Measurements from ENCODE around the gene FAM171A1. TPM values are rescaled to one million over a fixed set of nuclear protein-coding genes. Genes with fewer than 3 reads are reported as not detected.

FAM171A1 gene
- total and polyA plus RNA-seq, 2 experiments from 2014 or later = 24.4 to 29.5 TPM

DNA sequence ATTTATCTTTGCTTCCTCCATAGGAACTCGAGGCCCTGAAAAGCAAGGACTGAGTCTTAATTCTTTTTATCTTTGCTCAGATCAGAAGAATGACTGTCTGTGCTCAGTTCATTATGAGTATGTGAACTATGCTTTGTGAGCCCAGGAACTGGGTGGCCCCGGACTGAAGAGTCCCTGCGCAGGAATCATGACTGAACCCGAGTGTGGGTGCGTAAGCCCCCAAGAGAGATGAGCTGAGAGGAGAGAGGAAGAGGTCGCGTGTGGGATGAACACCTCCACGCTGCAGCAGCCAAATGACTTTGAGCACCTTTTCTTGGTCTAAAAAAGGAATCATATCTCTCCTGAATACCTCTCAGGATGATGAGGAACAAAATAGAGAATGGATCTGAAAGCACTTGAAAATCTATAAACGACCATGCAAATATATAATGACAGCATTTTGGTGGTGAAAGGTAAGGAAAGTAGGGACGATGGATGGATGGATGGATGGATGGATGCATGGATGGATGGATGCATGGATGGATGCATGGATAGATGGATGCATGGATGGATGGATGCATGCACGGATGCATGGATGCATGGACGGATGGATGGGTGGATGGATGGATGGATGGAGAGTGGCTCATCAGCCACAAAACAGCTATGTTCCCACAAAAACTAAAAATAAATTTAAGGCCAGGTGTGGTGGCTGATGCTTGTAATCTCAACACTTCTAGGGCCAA, 19.8 kb downstream of the FAM171A1 start:
- Histone ChIP-seq H4K20me1 (ENCODE audit: insufficient read depth, poor library complexity, severe bottlenecking) (no peaks in the 10 kb centered on the region), H3K4me1 (ENCODE audit: insufficient read depth) (peaks cover 11% of the 10 kb centered on the region), H3K9me3 (ENCODE audit: low read depth) (no peaks in the 10 kb centered on the region), H3K36me3 (replicated peaks; ENCODE audit: insufficient read depth, low read depth) (no peaks in the 10 kb centered on the region), H3K4me3 (no peak overlapping the region), H3K27ac (no peak overlapping the region), H3K79me2 (peaks cover 92% of the 10 kb centered on the region), H3K9me2 (replicated peaks; ENCODE audit: insufficient read depth) (no peaks in the 10 kb centered on the region), H3K27me3 (no peaks in the 10 kb centered on the region), H3K4me2 (no peak overlapping the region), H2AFZ (no peak overlapping the region)
- WGBS (ENCODE audit: low lambda C conversion rate, missing lambda C conversion rate) = 83% methylated on average over 12 of the region's 12 CpGs
- TF ChIP-seq EZH2 (IDR thresholded peaks at IDR 0.05; ENCODE audit: borderline replicate concordance) (no peak), EZH2phosphoT487 (IDR thresholded peaks at IDR 0.05; ENCODE audit: low read depth, severe bottlenecking, unreplicated experiment) (no peak)
- TF ChIP-seq, protein P1, sequence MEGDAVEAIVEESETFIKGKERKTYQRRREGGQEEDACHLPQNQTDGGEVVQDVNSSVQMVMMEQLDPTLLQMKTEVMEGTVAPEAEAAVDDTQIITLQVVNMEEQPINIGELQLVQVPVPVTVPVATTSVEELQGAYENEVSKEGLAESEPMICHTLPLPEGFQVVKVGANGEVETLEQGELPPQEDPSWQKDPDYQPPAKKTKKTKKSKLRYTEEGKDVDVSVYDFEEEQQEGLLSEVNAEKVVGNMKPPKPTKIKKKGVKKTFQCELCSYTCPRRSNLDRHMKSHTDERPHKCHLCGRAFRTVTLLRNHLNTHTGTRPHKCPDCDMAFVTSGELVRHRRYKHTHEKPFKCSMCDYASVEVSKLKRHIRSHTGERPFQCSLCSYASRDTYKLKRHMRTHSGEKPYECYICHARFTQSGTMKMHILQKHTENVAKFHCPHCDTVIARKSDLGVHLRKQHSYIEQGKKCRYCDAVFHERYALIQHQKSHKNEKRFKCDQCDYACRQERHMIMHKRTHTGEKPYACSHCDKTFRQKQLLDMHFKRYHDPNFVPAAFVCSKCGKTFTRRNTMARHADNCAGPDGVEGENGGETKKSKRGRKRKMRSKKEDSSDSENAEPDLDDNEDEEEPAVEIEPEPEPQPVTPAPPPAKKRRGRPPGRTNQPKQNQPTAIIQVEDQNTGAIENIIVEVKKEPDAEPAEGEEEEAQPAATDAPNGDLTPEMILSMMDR (IDR thresholded peaks at IDR 0.05; ENCODE audit: poor library complexity) = no peak
- no peak for DNase-seq (ENCODE audit: low spot score)

DNA sequence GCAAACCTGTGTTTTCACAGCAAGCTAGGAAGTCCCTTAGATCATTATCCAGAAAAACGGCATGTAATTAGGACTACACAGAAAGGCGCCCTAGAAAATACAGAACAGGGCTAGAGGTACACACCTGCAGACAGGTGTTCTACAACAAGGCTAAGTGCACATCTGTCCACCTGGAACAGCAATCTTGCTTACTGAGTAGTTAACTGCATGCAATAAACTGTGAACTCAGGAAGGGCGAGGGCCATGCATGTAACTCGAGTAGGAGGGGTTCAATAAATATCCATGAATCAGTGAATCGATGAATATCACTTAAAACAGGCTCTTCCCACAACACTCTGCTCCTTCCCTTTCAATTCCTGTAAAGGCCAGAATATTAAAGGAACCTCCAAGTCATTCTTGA, 22.0 kb downstream of the FAM171A1 start:
- no peak overlapping the region for H3K4me3 ChIP-seq

DNA sequence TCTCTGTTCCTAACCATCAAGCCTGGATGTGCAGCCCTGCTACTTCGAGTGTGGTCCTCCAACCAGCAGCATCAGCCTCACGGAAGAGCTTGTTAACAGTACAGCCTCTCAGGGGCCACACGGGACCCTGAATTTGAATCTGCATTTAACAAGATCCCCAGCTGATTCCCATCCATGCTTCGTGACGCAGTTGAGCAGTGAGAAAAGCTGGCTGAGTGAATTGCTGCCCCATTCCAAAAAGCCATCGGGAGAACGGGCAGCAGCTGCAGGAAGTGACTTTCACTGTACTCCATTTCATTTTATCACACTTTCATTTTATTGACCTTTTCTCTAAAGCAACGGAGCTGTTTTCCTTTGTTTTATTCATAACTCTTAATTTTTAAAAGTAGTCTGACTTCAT, 22.5 kb downstream of the FAM171A1 start:
- Histone ChIP-seq H3K79me2 (peaks cover 87% of the 10 kb centered on the region), H3K27ac (no peak overlapping the region), H2AFZ (no peak overlapping the region), H3K4me2 (peak overlapping the region; percentile 25), H3K36me3 (replicated peaks; ENCODE audit: insufficient read depth, low read depth) (no peaks in the 10 kb centered on the region), H3K27me3 (no peaks in the 10 kb centered on the region), H3K4me3 (no peak overlapping the region), H3K4me1 (ENCODE audit: insufficient read depth) (peaks cover 22% of the 10 kb centered on the region), H4K20me1 (ENCODE audit: insufficient read depth, poor library complexity, severe bottlenecking) (peaks cover 4% of the 10 kb centered on the region), H3K9me2 (replicated peaks; ENCODE audit: insufficient read depth) (no peaks in the 10 kb centered on the region), H3K9me3 (ENCODE audit: low read depth) (no peaks in the 10 kb centered on the region)
- TF ChIP-seq EZH2 (IDR thresholded peaks at IDR 0.05; ENCODE audit: borderline replicate concordance) = no peak
- WGBS (ENCODE audit: low lambda C conversion rate, missing lambda C conversion rate) = 73% methylated on average over 8 of the region's 8 CpGs
- no peak for DNase-seq (ENCODE audit: low spot score)

More for the DNA sequence above, 22.0 kb downstream of the FAM171A1 start:
- H3K4me2 ChIP-seq = peak overlapping the region; percentile 25
- H2AFZ ChIP-seq = no peak overlapping the region
- no peak for DNase-seq (ENCODE audit: low spot score)
- H3K79me2 ChIP-seq = peaks cover 86% of the 10 kb centered on the region
- no peak overlapping the region for H3K27ac ChIP-seq
- H3K9me3 ChIP-seq (ENCODE audit: low read depth) = no peaks in the 10 kb centered on the region
- peaks cover 22% of the 10 kb centered on the region for H3K4me1 ChIP-seq (ENCODE audit: insufficient read depth)
- H3K27me3 ChIP-seq = no peaks in the 10 kb centered on the region
- H4K20me1 ChIP-seq (ENCODE audit: insufficient read depth, poor library complexity, severe bottlenecking) = peaks cover 4% of the 10 kb centered on the region
- H3K9me2 ChIP-seq (replicated peaks; ENCODE audit: insufficient read depth) = no peaks in the 10 kb centered on the region
- 60% methylated on average over 5 of the region's 5 CpGs for WGBS (ENCODE audit: low lambda C conversion rate, missing lambda C conversion rate)
- TF ChIP-seq EZH2 (IDR thresholded peaks at IDR 0.05; ENCODE audit: borderline replicate concordance) = no peak
- no peaks in the 10 kb centered on the region for H3K36me3 ChIP-seq (replicated peaks; ENCODE audit: insufficient read depth, low read depth)

DNA sequence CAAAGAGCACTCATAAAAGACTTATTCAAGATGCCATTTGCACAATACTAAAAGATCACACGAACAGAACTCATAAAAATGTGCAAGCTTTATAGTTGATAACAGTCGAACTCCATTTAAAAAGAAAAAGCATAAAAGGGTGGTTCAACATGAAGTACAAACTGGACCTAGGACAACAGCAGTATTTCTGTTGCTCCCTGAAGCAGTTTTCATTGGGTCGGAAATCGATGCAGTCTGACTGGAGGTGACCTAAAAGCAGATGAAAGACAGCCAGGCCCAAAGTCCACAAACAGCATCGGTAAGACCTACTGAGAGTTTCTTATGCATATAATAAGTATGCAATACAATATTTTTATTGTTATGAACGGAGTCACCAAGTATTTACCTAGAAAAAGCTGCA, 23.9 kb downstream of the FAM171A1 start:
- Histone ChIP-seq H3K4me2 (no peak overlapping the region), H3K9me2 (replicated peaks; ENCODE audit: insufficient read depth) (no peaks in the 10 kb centered on the region), H3K27ac (no peak overlapping the region), H3K4me3 (no peak overlapping the region), H3K9me3 (ENCODE audit: low read depth) (no peaks in the 10 kb centered on the region), H2AFZ (no peak overlapping the region), H4K20me1 (ENCODE audit: insufficient read depth, poor library complexity, severe bottlenecking) (peaks cover 4% of the 10 kb centered on the region), H3K4me1 (ENCODE audit: insufficient read depth) (peaks cover 22% of the 10 kb centered on the region), H3K36me3 (replicated peaks; ENCODE audit: insufficient read depth, low read depth) (no peaks in the 10 kb centered on the region), H3K79me2 (peaks cover 89% of the 10 kb centered on the region), H3K27me3 (no peaks in the 10 kb centered on the region)
- DNase-seq (ENCODE audit: low spot score) = no peak
- TF ChIP-seq EZH2phosphoT487 (IDR thresholded peaks at IDR 0.05; ENCODE audit: low read depth, severe bottlenecking, unreplicated experiment) (no peak), EZH2 (IDR thresholded peaks at IDR 0.05; ENCODE audit: borderline replicate concordance) (no peak)
- TF ChIP-seq, protein P1 (IDR thresholded peaks at IDR 0.05; ENCODE audit: poor library complexity) = no peak
- WGBS (ENCODE audit: low lambda C conversion rate, missing lambda C conversion rate) = 76% methylated on average over 6 of the region's 6 CpGs
